GM19395 (cell line): ENCODE results near the gene HNRNPD.
"Not testable (repeated sequence)": the region's sequence is repeated elsewhere in the genome, so short reads cannot be mapped to it uniquely, and the experiment has no call there.

Experiments
- ATAC-seq: cut with Tn5 transposase; IDR thresholded peaks from one replicate; pipeline ENCODE4 v1.9.1; 2021; ENCODE audit warnings: mild to moderate bottlenecking, moderate library complexity; ENCODE audit not compliant: unreplicated experiment

HNRNPD gene

DNA sequence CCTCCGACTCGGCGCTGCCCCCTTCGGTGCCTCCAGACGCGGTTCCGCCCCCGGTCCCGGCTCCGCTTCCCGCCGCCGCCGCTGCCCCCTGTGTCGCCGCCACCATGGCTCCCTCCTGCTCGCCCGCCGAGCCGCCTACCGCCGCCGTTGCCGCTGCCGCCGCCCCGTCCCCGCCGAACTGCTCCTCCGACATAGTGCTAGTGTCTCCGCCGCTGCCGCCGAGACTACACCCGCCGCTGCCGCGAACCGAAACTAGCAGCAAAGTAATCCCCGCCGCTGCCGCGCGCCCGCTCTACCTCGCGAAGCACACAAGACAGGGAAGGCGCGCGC lies 340 bp downstream of the HNRNPD start:
- peak; percentile 26 for ATAC-seq

DNA sequence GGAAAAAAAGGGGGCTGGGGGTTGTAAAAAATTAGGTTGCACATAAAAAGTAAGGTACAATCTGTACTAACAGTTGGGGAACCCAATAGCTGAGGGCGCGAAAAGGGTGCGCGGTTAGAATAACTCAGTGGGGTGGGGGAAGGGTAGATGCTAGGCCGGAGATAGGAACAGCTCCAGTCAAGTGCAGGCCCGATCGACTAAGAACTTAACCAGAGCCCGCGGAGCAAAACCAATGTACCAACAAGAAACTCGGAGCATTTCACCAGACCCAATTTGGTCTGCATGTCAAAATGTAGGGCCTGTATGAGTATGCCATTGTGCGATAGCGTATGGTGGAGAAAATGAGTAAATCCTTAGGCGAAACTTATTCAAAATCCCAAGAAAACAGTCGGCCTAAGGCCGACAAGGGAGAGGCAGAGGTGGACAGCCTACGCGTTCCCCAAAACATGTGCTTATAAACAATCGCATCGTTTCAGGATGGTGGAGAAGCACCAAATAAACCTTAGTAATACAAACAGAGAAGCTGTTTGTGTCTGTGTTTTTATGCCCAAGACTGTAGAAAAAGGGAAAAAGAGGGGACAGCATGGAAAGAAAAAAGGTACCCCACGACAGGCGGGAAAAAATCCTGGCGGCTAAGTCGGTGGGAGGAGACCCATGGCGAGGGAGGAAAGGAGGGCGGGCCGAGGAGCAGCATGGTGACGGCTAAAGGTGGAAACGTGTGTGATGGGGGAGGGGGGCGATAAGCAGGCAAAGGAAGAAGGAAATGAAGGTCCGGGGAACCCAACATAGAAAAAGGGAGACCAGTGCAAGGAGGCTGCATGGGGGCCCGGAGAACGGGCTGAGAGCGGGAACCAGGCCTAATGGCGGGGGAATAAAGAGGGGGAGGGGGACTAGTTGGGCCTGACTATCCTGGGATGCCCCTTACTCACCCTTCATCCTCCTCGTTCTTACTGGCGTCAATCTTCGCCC lies 990 bp downstream of the HNRNPD start:
- ATAC-seq = peak; percentile 31

DNA sequence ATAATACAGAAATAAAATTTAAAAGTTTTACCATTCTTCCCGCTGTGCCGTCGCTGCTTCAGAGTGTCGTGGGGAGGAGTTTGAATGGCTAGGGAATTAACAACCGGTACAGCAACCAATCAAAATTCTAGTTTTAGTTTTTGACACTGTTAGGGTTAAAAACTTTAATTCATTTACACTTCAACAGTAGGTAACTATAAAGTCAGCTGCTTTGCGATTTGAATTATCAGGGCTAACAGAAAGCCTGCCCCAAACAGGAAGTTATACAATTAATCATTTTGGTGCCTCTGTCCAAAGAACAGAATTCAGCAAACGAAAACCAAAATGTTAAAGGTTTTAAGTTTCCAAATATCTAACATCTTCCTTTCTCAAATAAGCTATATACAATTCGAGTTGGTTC lies 2.3 kb downstream of the HNRNPD start:
- ATAC-seq = no peak

- no peak for ATAC-seq
Observed at GRCh38 chr4:82367438-82368097, 6.2 kb downstream of the HNRNPD start.

DNA sequence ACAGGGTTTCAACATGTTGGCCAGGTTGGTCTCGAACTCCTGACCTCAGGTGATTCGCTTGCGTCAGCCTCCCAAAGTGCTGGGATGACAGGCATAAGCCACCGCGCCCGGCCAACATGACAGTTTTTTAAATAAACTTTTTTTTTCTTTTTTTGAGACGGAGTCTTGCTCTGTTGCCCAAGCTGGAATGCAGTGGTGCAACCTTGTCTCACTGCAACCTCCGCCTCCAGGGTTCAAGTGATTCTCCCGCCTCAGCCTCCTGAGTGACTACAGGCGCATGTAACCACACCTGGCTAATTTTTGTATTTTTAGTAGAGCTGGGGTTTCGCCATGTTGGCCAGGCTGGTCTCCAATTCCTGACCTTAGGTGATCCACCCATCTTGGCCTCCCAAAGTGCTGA lies 7.4 kb downstream of the HNRNPD start:
- ATAC-seq = not testable (repeated sequence)

DNA sequence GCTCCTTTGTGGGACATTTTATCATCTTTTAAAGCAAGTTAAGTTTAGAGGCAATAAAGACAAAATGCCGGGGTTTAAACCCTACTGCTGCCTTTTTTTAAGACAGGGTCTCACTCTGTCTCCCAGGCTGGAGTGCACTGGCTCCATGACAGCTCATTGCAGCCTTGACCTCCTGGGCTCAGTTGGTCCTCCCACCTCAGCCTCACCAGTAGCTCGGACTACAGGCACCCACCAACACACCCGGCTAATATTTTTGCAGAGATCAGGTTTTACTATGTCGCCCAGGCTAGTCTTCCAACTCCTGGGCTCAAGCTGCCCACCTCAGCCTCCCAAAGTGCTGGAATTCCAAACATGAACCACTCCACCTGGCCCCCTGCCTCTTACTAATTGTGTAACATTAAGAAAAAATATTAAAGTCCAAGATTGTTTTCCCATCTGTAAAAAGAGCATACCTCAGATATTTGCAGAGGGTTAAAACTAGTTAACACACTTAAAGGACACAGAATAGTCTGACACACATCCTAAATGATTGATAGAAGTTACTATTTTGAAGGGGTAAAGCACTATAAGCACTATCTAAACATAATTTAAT lies 9.8 kb downstream of the HNRNPD start:
- no peak for ATAC-seq

DNA sequence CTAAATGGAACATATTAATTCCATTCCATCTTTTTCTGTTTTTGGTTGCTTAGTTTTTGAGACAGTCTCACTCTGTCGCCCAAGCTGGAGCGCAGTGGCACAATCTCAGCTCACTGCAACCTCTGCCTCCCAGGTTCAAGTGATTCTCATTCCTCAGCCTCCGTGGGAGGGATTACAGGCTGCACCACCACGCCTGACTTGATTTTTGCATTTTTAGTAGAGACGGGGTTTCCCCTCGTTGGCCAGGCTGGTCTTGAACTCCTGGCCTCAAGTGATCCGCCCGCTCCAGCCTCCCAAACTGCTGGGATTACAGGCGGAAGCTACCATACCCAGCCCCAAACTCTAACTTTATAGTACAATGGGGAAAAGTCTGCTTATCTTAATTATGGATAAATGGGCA lies 11.2 kb downstream of the HNRNPD start:
- ATAC-seq = peak; percentile 56

- ATAC-seq = no peak
Observed at GRCh38 chr4:82360298-82361177, 13.3 kb downstream of the HNRNPD start.

- no peak for ATAC-seq
Observed at GRCh38 chr4:82358847-82359246, 14.9 kb downstream of the HNRNPD start.

- ATAC-seq = no peak
Observed at GRCh38 chr4:82357640-82358039, 16.2 kb downstream of the HNRNPD start.

- no peak for ATAC-seq
Observed at GRCh38 chr4:82354788-82355187, 19.0 kb downstream of the HNRNPD start.

DNA sequence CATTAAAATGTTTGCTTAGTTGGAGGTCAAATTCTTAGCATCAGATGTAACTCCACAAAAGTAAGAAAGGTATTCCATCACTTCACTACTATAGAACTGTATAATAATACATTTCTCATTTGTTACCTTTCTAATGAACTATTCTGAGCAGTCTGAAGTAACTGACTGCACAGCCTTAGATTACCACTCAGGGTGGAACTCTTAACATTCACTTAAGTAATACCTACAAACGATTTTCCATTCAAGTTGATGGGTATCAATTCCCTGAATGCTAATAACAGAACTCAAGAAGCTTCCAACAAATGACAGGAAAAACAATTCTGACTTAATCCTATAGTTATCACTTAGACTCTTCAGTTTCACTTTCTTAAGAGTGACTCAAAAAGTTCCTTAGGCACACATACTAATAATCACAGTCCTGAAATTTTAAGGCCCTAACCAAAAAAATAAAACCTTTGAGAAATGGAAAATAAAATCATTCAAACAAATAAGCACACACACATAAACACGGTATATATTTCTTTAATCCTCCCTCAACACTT lies 20.9 kb downstream of the HNRNPD start:
- ATAC-seq = peak; percentile 52

DNA sequence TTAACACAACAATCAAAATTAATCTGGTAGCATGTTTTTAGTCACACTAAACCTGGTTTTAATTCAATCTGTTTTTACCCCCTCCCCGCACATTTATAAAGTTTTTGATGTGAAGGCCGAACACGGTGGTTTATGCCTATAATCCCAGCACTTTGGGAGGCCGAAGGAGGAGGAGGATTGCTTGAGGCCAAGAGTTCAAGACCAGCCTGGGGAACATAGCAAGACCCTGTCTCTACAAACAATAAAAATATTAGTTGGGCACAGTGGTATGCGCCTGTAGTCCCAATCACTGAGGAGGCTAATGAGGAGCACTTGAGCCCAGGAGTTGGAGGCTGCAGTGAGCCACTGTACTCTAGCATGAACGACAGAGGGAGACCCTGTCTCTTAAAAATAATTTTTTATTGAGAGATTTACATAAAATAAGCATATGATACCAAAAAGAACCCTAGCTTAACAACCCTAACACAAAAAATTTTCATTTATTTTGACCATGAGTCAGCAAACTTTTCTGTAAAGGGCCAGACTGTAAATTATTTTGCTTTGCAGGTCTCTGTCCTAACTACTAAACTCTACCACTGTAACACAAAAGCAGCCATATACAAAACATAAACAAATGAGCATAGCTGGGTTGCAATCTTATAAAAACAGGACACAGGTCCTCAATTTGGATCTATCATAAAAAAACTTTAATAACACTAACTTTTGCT lies 21.5 kb downstream of the HNRNPD start:
- ATAC-seq = peak; percentile 12

DNA sequence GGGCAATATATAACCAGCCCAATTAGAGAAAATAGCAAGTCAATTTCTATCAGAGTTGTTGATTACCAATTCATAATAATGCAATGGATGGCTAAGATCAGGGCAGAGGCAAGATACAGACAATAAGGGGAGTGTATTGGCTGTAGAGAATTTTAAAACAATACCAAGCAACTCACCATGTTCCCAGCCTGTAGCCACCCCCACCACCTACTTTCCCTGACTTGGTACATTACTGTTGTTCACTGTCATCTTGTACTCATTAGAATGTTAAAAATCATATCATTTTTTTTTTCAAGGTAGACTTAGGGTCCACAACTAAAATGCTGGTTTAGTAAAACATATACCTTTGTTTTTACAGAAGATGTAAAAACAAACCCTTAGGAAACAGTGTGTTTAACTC lies 27.7 kb downstream of the HNRNPD start:
- ATAC-seq = no peak

- no peak for ATAC-seq
Observed at GRCh38 chr4:82335043-82335442, 38.7 kb downstream of the HNRNPD start.

DNA sequence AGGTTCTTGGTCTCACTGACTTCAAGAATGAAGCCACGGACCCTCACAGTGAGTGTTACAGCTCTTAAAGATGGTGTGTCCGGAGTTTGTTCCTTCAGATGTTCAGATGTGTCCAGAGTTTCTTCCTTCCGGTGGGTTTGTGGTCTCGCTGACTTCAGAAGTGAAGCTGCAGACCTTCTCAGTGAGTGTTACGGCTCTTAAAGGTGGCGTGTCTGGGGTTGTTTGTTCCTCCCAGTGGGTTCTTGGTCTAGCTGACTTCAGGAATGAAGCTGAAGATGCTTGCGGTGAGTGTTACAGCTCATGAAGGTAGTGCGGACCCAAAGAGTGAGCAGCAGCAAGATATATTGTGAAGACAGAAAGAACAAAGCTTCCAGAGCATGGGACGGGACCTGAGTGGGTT lies 40.1 kb downstream of the HNRNPD start:
- ATAC-seq = not testable (repeated sequence)

- ATAC-seq = no peak
Observed at GRCh38 chr4:82331814-82332213, 42.0 kb downstream of the HNRNPD start.

DNA sequence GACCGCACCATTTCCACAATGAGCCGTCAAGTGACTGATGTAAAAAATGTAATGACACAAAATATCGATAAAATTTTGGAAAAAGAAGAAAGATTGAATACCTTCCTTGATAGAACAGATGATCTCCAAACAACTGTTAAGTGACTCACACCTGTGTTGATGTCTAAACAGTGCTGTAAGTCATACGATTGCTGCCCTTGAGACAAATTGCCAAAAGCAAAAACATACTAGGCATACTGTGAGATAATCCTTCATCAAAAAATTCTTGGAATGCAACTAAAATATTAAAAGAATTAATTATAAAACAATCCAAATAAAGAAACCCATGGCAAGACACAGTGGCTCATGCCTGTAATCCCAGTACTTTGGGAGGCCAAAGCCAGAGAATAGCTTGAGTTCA lies 53.4 kb downstream of the HNRNPD start:
- no peak for ATAC-seq

GRCh38 chr4:82303063-82303462 lies 70.7 kb downstream of the HNRNPD start:
- ATAC-seq = not testable (repeated sequence)
